IMR-90 (cell line): Measurements from ENCODE around the gene PTPN4. TPM values are rescaled to one million over a fixed set of nuclear protein-coding genes. Genes with fewer than 3 reads are reported as not detected.

Experiments used
- ATAC-seq: fragments of 200-7000 bp; cut with Tn5 transposase; 2 replicates; pipeline ENCODE4 v1.9.1; 2020; ENCODE audit warnings: low read depth, mild to moderate bottlenecking, moderate library complexity
- BruUV-seq: library from RNA; stranded (reverse); fragments of 400-500 nt; replicated peaks from 2 replicates; lab custom pipeline; 2021; lab: Mats Ljungman, UMichigan
- CTCF ChIA-PET: fragments of 300-600 bp; formaldehyde crosslinking; extraction: SDS; loops from one replicate; lab custom pipeline; 2021; ENCODE audit warnings: antibody characterized with exemption; lab: Yijun Ruan, JAX
- POLR2A ChIA-PET: fragments of 300-600 bp; sonication (Branson Sonifier 250); formaldehyde crosslinking; loops from one replicate; lab custom pipeline; 2022; ENCODE audit warnings: antibody characterized with exemption; ENCODE audit not compliant: unreplicated experiment; lab: Charles Lee
- DNase-seq: peaks from one replicate; pipeline ENCODE4 v3.0.0; 2013
- H2AFZ ChIP-seq: replicated peaks from 2 replicates; pipeline ENCODE3; 2013; ENCODE audit warnings: low read length, mild to moderate bottlenecking; ENCODE audit not compliant: poor library complexity
- H2AK5ac ChIP-seq: 2 replicates; pipeline ENCODE4 v1.6.1; 2013; ENCODE audit warnings: low read depth, low read length, inconsistent platforms
- H2AK9ac ChIP-seq: replicated peaks from 2 replicates; pipeline ENCODE3; 2013; ENCODE audit warnings: mild to moderate bottlenecking, low read depth, low read length, moderate library complexity; ENCODE audit not compliant: poor library complexity
- H2BK120ac ChIP-seq: 2 replicates; pipeline ENCODE4 v1.6.1; 2013; ENCODE audit warnings: low read depth, low read length, inconsistent platforms
- H2BK15ac ChIP-seq: 3 replicates; pipeline ENCODE4 v1.6.1; 2013; ENCODE audit warnings: low read depth, low read length, inconsistent platforms
- H2BK20ac ChIP-seq: 2 replicates; pipeline ENCODE4 v1.6.1; 2013; ENCODE audit warnings: low read depth, mild to moderate bottlenecking, inconsistent platforms, low read length, moderate library complexity
- H2BK5ac ChIP-seq: 2 replicates; pipeline ENCODE4 v1.6.1; 2013; ENCODE audit warnings: mild to moderate bottlenecking, low read depth, low read length, inconsistent platforms; ENCODE audit not compliant: poor library complexity, severe bottlenecking
- H3K14ac ChIP-seq: replicated peaks from 2 replicates; pipeline ENCODE4 v1.6.1; 2013; ENCODE audit warnings: low read depth, low read length, inconsistent platforms
- H3K18ac ChIP-seq: 2 replicates; pipeline ENCODE4 v1.6.1; 2013; ENCODE audit warnings: low read depth, low read length, control low read depth
- H3K23ac ChIP-seq: 2 replicates; pipeline ENCODE4 v1.6.1; 2013; ENCODE audit warnings: low read depth, low read length, inconsistent platforms
- H3K27ac ChIP-seq: 2 replicates; pipeline ENCODE4 v1.5.1; 2013; ENCODE audit warnings: mild to moderate bottlenecking, control low read depth, low read length; ENCODE audit not compliant: insufficient read depth
- H3K27me3 ChIP-seq: 2 replicates; pipeline ENCODE4 v1.6.1; 2013; ENCODE audit warnings: low read length; ENCODE audit not compliant: control insufficient read depth, insufficient read depth
- H3K36me3 ChIP-seq: 2 replicates; pipeline ENCODE4 v1.6.1; 2013; ENCODE audit warnings: low read length, mixed read lengths; ENCODE audit not compliant: control insufficient read depth, insufficient read depth
- H3K4ac ChIP-seq: 2 replicates; pipeline ENCODE4 v1.6.1; 2013; ENCODE audit warnings: low read depth, low read length, inconsistent platforms
- H3K4me1 ChIP-seq: 2 replicates; pipeline ENCODE4 v1.6.1; 2013; ENCODE audit warnings: low read length, mixed read lengths; ENCODE audit not compliant: control insufficient read depth, insufficient read depth
- H3K4me2 ChIP-seq: 2 replicates; pipeline ENCODE4 v1.6.1; 2013; ENCODE audit warnings: low read depth, mild to moderate bottlenecking, control low read depth, low read length, moderate library complexity
- H3K4me3 ChIP-seq: 2 replicates; pipeline ENCODE4 v1.5.1; 2013; ENCODE audit warnings: low read depth, mild to moderate bottlenecking, control low read depth, low read length, moderate library complexity; ENCODE audit not compliant: insufficient read depth
- H3K56ac ChIP-seq: 2 replicates; pipeline ENCODE4 v1.6.1; 2013; ENCODE audit warnings: low read length, inconsistent platforms; ENCODE audit not compliant: insufficient read depth; ENCODE audit errors: extremely low read depth
- H3K79me1 ChIP-seq, 2 experiments: 2 replicates each; pipeline ENCODE4 v1.6.1; 2013; ENCODE audit warnings: low read length in 2 of 2, inconsistent platforms in 1 of 2, low read depth in 1 of 2
- H3K9ac ChIP-seq: 2 replicates; pipeline ENCODE4 v1.6.1; 2013; ENCODE audit warnings: low read depth, low read length, control low read depth
- H3K9me1 ChIP-seq: 2 replicates; pipeline ENCODE4 v1.6.1; 2013; ENCODE audit warnings: low read length, inconsistent platforms; ENCODE audit not compliant: insufficient read depth
- H3K9me3 ChIP-seq: 2 replicates; pipeline ENCODE4 v1.6.1; 2013; ENCODE audit warnings: low read length; ENCODE audit not compliant: control insufficient read depth, insufficient read depth
- H4K20me1 ChIP-seq: 2 replicates; pipeline ENCODE4 v1.6.1; 2013; ENCODE audit warnings: low read length, inconsistent platforms; ENCODE audit not compliant: insufficient read depth
- H4K5ac ChIP-seq: 2 replicates; pipeline ENCODE4 v1.6.1; 2013; ENCODE audit warnings: mild to moderate bottlenecking, low read depth, low read length, control low read depth
- H4K8ac ChIP-seq, 2 experiments: 2 replicates each; pipeline ENCODE4 v1.6.1; 2013; ENCODE audit warnings: low read depth in 2 of 2, low read length in 2 of 2, control low read depth in 1 of 2, inconsistent platforms in 1 of 2
- H4K91ac ChIP-seq: 2 replicates; pipeline ENCODE4 v1.6.1; 2013; ENCODE audit warnings: low read depth, low read length, inconsistent platforms; ENCODE audit not compliant: insufficient read depth
- BHLHE40 ChIP-seq: fragments of 150-350 bp; IDR thresholded peaks from 2 replicates; pipeline ENCODE4 v1.6.1; 2016; ENCODE audit warnings: mild to moderate bottlenecking, low read depth, low read length
- CEBPB ChIP-seq: IDR thresholded peaks from 2 replicates; pipeline ENCODE4 v1.6.1; 2012; ENCODE audit warnings: low read depth, low read length, improper control_type of control experiment
- CHD1 ChIP-seq: IDR thresholded peaks from 2 replicates; pipeline ENCODE4 v1.6.1; 2012; ENCODE audit warnings: low read depth, low read length, improper control_type of control experiment
- FOS ChIP-seq: fragments of 150-350 bp; IDR thresholded peaks from 2 replicates; pipeline ENCODE4 v1.6.1; 2016; ENCODE audit warnings: low read depth, low read length
- MAFK ChIP-seq: IDR thresholded peaks from 2 replicates; pipeline ENCODE4 v1.6.1; 2012; ENCODE audit warnings: low read depth, low read length, improper control_type of control experiment
- MAZ ChIP-seq: IDR thresholded peaks from 2 replicates; pipeline ENCODE4 v1.6.1; 2012; ENCODE audit warnings: low read depth, mild to moderate bottlenecking, low read length, improper control_type of control experiment, moderate library complexity, borderline replicate concordance
- MXI1 ChIP-seq: IDR thresholded peaks from 2 replicates; pipeline ENCODE4 v1.6.1; 2012; ENCODE audit warnings: low read depth, mild to moderate bottlenecking, low read length, moderate library complexity, borderline replicate concordance
- NFE2L2 ChIP-seq: fragments of 150-350 bp; IDR thresholded peaks from 2 replicates; pipeline ENCODE4 v1.6.1; 2016; ENCODE audit warnings: low read depth, mild to moderate bottlenecking, low read length
- POLR2A ChIP-seq: IDR thresholded peaks from 2 replicates; pipeline ENCODE4 v1.6.1; 2012; ENCODE audit warnings: mild to moderate bottlenecking, low read depth, low read length
- RAD21 ChIP-seq: IDR thresholded peaks from 2 replicates; pipeline ENCODE4 v1.6.1; 2012; ENCODE audit warnings: low read length, improper control_type of control experiment
- RCOR1 ChIP-seq: IDR thresholded peaks from 2 replicates; pipeline ENCODE4 v1.6.1; 2012; ENCODE audit warnings: mild to moderate bottlenecking, low read length, improper control_type of control experiment; ENCODE audit not compliant: insufficient replicate concordance
- RFX5 ChIP-seq: IDR thresholded peaks from 2 replicates; pipeline ENCODE4 v1.8.0; 2012; ENCODE audit warnings: low read depth, mild to moderate bottlenecking, low read length, moderate library complexity
- SMC3 ChIP-seq: fragments of 150-350 bp; IDR thresholded peaks from 2 replicates; pipeline ENCODE4 v1.6.1; 2016; ENCODE audit warnings: low read depth, mild to moderate bottlenecking, antibody characterized with exemption, low read length, moderate library complexity
- WGBS, 2 experiments: methylation state at CpG; one replicate each; pipeline versions ENCODE4 v1.1.5 to v1.1.7; 2013; ENCODE audit warnings: missing lambda C conversion rate in 2 of 2; ENCODE audit not compliant: insufficient read length in 1 of 2; ENCODE audit errors: extremely low coverage in 2 of 2; 5-methylcytosine and 5-hydroxymethylcytosine counted together
- dilution Hi-C: fragments of 300-500 bp; cut with HindIII; formaldehyde crosslinking; loops from one replicate; pipeline ENCODE4 v1.14.3; 2018; ENCODE audit warnings: low sequenced_read_pairs; ENCODE audit not compliant: unreplicated experiment
- in situ Hi-C: fragments of 300-500 bp; cut with MboI; formaldehyde crosslinking; loops from 3 replicates; pipeline ENCODE4 v1.14.3; 2019; ENCODE audit warnings: low sequenced_read_pairs, inconsistent platforms, mixed read lengths
- intact Hi-C: fragments of 100-400 bp; cut with micrococcal nuclease; formaldehyde crosslinking; loops from 2 replicates; pipeline ENCODE4 v1.10.0; 2022
- polyA plus RNA-seq, 3 experiments: library from polyadenylated mRNA; depleted of rRNA; stranded (reverse); fragments of >200 nt; gene quantifications; 2 replicates each; pipeline ENCODE4 v1.2.3, GENCODE V29; 2012; ENCODE audit warnings: low replicate concordance in 1 of 3
- total RNA-seq: library from RNA; depleted of rRNA; stranded (reverse); fragments of >200 nt; gene quantifications from 2 replicates; pipeline ENCODE4 v1.2.3, GENCODE V29; 2012
- TF ChIP-seq, protein P1 (sequence below): fragments of 150-350 bp; IDR thresholded peaks from 2 replicates; pipeline ENCODE4 v1.6.1; 2016; ENCODE audit warnings: low read depth, mild to moderate bottlenecking, low read length, moderate library complexity, borderline replicate concordance
- TF ChIP-seq, protein P2 (sequence below): conservative IDR thresholded peaks from 2 replicates; pipeline ENCODE4 v1.5.1; 2012; ENCODE audit warnings: mild to moderate bottlenecking, low read depth, low read length, improper control_type of control experiment
- TF ChIP-seq, protein P3 (sequence below): fragments of 150-350 bp; IDR thresholded peaks from 2 replicates; pipeline ENCODE4 v1.6.1; 2017; ENCODE audit warnings: mild to moderate bottlenecking, antibody characterized with exemption, low read length, low read depth

PTPN4 gene
- total and polyA plus RNA-seq, 2 of the 4 experiments (the other 2 are of a cell fraction) = 2.9 to 19.2 TPM

DNA sequence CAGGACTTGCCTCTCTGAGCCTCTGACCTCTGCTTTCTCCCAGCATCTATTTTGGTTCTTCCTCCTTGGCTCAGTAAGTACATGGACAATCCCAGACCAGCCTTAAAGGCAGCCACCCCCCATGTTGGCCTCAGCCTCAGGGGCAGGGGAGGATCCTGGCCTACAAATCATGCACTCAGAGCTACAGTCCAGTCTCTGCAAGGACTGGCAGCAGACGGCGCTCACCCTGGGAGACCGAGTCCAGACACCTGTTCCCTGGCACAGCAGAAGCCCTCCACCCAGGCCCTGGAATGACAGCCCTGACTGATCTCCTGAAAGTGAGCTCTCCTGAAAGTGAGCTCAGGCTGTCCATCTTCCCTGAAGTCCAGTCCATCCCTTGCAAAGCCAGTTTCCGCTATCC is 25.7 kb upstream of the PTPN4 start:
- ATAC-seq (no peak), DNase-seq (no peak)
- no peak overlapping the region for H2BK15ac ChIP-seq
- no peaks in the 10 kb centered on the region for H4K20me1 ChIP-seq
- H2BK5ac ChIP-seq = no peak overlapping the region
- 80% methylated on average over 3 of the region's 4 CpGs; no CpG with 5 or more reads in 1 of the 2 experiments for WGBS, 2 experiments
- H3K36me3 ChIP-seq = no peaks in the 10 kb centered on the region
- H3K9me3 ChIP-seq = no peaks in the 10 kb centered on the region
- H3K14ac ChIP-seq = no peak overlapping the region
- no peak overlapping the region for H4K8ac ChIP-seq
- H3K9ac ChIP-seq = no peak overlapping the region
- H3K79me1 ChIP-seq = no peaks in the 10 kb centered on the region
- in situ Hi-C loops = loop anchor here (25.0 kb wide), 1 partner anchor 953 kb away; no protein-coding TSS in a partner anchor
- ChIA-PET POLR2A (no interaction called here), CTCF (interaction anchor here (0.6 kb wide), 3 partner anchors 13 to 73 kb away, joined by 3 to 6 read pairs (median 3); no protein-coding TSS in a partner anchor)
- H3K4ac ChIP-seq = no peak overlapping the region
- dilution Hi-C loops = no loop called here
- no peak for TF ChIP-seq FOS
- TF ChIP-seq, protein P1, sequence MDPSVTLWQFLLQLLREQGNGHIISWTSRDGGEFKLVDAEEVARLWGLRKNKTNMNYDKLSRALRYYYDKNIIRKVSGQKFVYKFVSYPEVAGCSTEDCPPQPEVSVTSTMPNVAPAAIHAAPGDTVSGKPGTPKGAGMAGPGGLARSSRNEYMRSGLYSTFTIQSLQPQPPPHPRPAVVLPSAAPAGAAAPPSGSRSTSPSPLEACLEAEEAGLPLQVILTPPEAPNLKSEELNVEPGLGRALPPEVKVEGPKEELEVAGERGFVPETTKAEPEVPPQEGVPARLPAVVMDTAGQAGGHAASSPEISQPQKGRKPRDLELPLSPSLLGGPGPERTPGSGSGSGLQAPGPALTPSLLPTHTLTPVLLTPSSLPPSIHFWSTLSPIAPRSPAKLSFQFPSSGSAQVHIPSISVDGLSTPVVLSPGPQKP = no peak
- TF ChIP-seq, protein P2, sequence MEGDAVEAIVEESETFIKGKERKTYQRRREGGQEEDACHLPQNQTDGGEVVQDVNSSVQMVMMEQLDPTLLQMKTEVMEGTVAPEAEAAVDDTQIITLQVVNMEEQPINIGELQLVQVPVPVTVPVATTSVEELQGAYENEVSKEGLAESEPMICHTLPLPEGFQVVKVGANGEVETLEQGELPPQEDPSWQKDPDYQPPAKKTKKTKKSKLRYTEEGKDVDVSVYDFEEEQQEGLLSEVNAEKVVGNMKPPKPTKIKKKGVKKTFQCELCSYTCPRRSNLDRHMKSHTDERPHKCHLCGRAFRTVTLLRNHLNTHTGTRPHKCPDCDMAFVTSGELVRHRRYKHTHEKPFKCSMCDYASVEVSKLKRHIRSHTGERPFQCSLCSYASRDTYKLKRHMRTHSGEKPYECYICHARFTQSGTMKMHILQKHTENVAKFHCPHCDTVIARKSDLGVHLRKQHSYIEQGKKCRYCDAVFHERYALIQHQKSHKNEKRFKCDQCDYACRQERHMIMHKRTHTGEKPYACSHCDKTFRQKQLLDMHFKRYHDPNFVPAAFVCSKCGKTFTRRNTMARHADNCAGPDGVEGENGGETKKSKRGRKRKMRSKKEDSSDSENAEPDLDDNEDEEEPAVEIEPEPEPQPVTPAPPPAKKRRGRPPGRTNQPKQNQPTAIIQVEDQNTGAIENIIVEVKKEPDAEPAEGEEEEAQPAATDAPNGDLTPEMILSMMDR = no peak
- TF ChIP-seq MXI1 = no peak
- no peak for TF ChIP-seq RAD21
- no peak for TF ChIP-seq SMC3
- no peak for TF ChIP-seq MAZ
- TF ChIP-seq POLR2A = no peak
- no peak for TF ChIP-seq RCOR1
- no peak for TF ChIP-seq MAFK
- TF ChIP-seq BHLHE40 = no peak
- TF ChIP-seq RFX5 = no peak
- no peak for TF ChIP-seq CEBPB
- TF ChIP-seq, protein P3, sequence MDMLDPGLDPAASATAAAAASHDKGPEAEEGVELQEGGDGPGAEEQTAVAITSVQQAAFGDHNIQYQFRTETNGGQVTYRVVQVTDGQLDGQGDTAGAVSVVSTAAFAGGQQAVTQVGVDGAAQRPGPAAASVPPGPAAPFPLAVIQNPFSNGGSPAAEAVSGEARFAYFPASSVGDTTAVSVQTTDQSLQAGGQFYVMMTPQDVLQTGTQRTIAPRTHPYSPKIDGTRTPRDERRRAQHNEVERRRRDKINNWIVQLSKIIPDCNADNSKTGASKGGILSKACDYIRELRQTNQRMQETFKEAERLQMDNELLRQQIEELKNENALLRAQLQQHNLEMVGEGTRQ = no peak
- no peak for TF ChIP-seq CHD1
- TF ChIP-seq NFE2L2 = no peak
- no peaks in the 10 kb centered on the region for H3K9me1 ChIP-seq
- H3K4me3 ChIP-seq = no peak overlapping the region
- no peak overlapping the region for H2AK5ac ChIP-seq
- H3K27ac ChIP-seq = no peak overlapping the region
- no peak overlapping the region for H3K4me2 ChIP-seq
- no peak overlapping the region for H3K56ac ChIP-seq
- H2AK9ac ChIP-seq = no peak overlapping the region
- no peak overlapping the region for H3K18ac ChIP-seq
- H4K5ac ChIP-seq = no peak overlapping the region
- no TSS peak for BruUV-seq
- H3K23ac ChIP-seq = no peak overlapping the region
- no peak overlapping the region for H4K91ac ChIP-seq
- H2BK20ac ChIP-seq = no peak overlapping the region
- no peak overlapping the region for H2BK120ac ChIP-seq
- H3K4me1 ChIP-seq = no peaks in the 10 kb centered on the region
- no peak overlapping the region for H2AFZ ChIP-seq
- intact Hi-C loops = no loop called here
- H3K27me3 ChIP-seq = peaks cover 59% of the 10 kb centered on the region
